HG03469 (cell line): ENCODE data around the gene EEF1A2.
"Not testable (repeated sequence)": the region's sequence is repeated elsewhere in the genome, so short reads cannot be mapped to it uniquely, and the experiment has no call there.

ENCODE experiments used
- ATAC-seq: cut with Tn5 transposase; IDR thresholded peaks from one replicate; pipeline ENCODE4 v1.9.1; 2021; ENCODE audit warnings: mild to moderate bottlenecking, moderate library complexity, moderate number of reproducible peaks; ENCODE audit not compliant: unreplicated experiment

The EEF1A2 gene

GRCh38 chr20:63488315-63489251 lies 10.3 kb downstream of the EEF1A2 start:
- no peak for ATAC-seq

- ATAC-seq: no peak
Observed at GRCh38 chr20:63487781-63488241, 11.1 kb downstream of the EEF1A2 start.

- ATAC-seq: no peak
Observed at GRCh38 chr20:63487116-63487764, 11.6 kb downstream of the EEF1A2 start.

GRCh38 chr20:63486300-63486855 lies 12.5 kb downstream of the EEF1A2 start:
- no peak for ATAC-seq

DNA sequence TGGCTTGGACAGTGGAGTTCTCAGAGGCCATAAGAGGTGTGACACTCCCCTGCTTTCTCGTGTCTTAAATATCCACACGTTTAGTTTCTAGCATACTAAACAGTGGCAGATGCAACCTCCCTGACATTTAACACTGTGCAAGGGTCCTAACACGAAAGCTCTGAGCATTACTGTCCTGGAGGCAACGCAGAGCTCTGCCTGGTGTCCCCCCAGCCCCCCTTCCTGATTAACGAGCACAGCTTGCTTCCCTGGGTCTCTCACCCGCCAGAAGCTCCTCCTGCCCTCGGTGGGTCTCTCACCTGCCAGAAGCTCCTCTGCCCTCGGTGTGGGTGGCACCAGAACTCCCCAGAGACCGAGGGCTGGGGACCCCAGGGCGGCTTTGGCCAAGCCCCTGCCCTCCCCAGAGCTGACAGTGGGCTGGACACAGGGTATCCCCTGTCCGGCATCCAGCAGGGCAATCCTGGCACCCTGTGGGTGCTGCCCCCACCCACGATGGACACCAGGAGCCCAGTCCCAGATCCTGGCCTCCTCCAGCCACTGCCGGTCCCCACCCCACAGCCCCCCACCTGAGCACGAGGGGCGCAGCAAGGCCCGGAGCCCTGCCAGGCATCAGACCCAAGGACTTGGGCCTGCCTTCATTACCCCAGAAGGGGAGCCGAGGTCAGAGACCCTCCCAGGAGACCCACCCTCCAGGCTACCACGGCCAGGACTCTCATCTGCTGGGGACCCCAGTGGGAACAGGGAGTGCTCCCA lies 14.1 kb downstream of the EEF1A2 start:
- no peak for ATAC-seq

DNA sequence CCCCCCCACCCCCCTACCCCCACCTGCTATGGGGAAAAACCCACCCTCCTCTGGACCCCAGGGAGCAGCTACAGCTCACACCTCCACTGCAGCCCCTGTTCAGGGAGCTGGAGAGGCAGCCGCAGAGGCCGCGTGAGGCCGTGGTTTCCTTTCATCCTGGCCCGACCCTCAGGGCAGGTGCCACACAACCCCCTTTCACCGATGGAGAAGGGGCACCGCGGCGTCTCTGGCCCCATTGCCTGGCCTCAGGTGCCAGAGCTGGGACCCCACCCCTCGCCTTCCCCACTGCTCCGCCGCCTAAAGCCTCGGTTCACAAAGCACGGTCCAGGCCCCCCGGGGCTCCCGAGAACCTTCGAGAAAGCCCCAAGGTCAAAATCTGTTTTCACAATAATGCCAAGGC lies 14.6 kb downstream of the EEF1A2 start:
- no peak for ATAC-seq

GRCh38 chr20:63483834-63484233 lies 15.0 kb downstream of the EEF1A2 start:
- no peak for ATAC-seq

DNA sequence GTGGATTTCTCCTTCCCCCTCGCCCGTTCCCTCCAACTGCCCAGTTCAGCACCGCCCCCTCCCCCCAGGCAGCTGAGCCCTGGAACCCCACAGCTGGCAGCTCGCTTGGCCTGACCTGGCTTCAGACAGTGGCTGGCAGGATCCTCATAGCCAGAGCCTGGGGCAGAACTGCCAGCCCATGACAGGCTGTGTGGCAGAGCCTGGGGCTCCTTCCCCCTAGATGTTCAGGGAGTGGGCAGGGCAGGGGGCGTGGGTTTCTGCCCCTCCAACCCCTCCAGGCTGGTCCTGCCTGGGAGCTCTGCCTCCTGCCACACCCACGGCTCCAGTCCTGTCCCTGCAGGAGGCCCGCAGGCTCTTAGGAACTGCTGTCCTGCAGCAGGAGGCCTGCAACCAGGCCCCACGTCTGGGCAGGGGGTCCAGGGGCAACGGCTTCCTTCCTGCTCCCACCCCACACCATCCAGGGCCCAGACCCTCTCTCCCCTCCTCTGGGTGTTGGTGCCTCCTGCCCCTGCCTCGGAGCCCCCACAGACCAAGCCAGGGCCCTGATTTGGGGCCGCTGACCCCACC lies 16.8 kb downstream of the EEF1A2 start:
- ATAC-seq: no peak

DNA sequence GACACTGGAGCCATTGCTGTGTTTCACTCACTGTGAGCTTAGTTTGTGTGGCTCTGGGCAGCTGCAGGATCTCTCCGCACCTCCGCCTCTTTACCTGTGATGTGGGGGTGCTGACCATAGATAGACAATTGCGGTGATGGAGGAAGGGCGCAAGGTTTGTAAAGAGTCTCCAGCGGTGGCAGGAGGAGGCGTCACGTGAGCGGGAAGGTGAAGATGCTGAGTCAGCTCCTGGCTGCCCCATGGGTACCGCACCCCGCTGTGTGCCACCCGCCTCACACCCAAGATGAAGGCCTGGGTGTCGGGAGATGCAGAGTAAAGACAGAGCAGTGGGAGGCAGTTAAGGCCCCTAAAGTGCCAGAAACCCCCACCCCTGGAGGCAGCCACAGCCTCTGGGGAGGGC lies 17.4 kb downstream of the EEF1A2 start:
- no peak for ATAC-seq

GRCh38 chr20:63479695-63480419 lies 19.0 kb downstream of the EEF1A2 start:
- ATAC-seq: not testable (repeated sequence)

- ATAC-seq: no peak
Observed at GRCh38 chr20:63478346-63479302, 20.3 kb downstream of the EEF1A2 start.

DNA sequence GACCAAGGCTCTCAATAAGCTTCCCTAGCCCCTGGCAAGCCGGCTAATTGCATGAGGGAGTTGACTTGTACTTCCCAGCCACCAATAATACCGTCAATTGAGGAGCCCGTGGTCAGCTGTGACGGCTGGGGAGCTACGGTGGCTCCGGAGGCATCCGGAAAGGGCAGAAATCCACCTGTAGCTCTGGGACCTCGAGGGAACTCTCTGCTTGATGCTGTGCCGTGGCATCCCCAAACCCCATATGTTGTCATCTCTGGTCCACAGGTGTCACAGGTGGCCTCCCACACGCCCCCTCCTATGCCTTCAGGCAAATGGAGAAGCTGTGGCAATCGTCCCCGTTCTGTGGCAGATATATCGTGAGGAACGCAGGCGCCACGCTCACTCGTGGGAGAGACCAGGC lies 20.9 kb downstream of the EEF1A2 start:
- ATAC-seq: no peak

GRCh38 chr20:63477061-63477616 lies 21.7 kb downstream of the EEF1A2 start:
- no peak for ATAC-seq

DNA sequence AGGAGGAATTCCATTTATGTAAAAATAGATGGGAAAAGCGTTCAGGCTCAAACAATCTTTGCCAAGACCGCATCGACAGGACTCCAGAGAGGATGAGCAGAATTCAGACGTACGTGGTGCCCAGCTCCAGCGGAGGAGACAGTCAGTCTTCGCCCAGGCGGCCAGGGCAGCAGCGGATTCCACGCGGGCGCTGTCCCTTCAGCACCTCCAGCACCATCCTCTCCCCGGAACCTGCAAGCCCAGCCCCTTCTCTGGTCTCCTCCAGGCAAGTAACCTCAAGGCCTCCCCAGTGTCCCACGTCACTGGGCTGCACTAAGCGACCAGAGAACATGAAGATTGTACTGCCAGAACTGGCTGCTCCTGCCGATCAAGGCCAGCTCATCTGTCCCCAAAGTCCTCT lies 23.7 kb downstream of the EEF1A2 start:
- no peak for ATAC-seq

- no peak for ATAC-seq
Observed at GRCh38 chr20:63473555-63474449, 25.1 kb downstream of the EEF1A2 start.

GRCh38 chr20:63472862-63473390 lies 26.0 kb downstream of the EEF1A2 start:
- ATAC-seq: no peak
